ENCODE results near the gene PRPF6. TPM values are rescaled to one million over a fixed set of nuclear protein-coding genes. Genes with fewer than 3 reads are reported as not detected.

Gene PRPF6
- total and polyA plus RNA-seq, 2 of the 13 experiments (the other 11 are each of a cell fraction or from before 2014, with no cell fraction given), result 63.7 to 101 TPM

GRCh38 chr20:64050261-64051032 is 69.5 kb downstream of the PRPF6 start (continued):
- TF ChIP-seq ZBTB43 (CRISPR knock-in tag; conservative IDR thresholded peaks at IDR 0.05), result peak; percentile 87
- peak; percentile 67; the same call in 1 of the 2 replicates for TF ChIP-seq ZNF704 (CRISPR knock-in tag; IDR thresholded peaks at IDR 0.05; ENCODE audit: borderline replicate concordance)
- peak; percentile 69; the same call in 1 of the 2 replicates for TF ChIP-seq TP53 (CRISPR knock-in tag; conservative IDR thresholded peaks at IDR 0.05)
- peak; percentile 84 for TF ChIP-seq ZFY (CRISPR knock-in tag; IDR thresholded peaks at IDR 0.05)
- no peak for TF ChIP-seq KMT2A (CRISPR knock-in tag; IDR thresholded peaks at IDR 0.05)
- peak; percentile 10; the same call in 1 of the 2 replicates for TF ChIP-seq NFKBIZ (CRISPR knock-in tag; IDR thresholded peaks at IDR 0.05)
- 0 out of 2 replicates have a peak, but pooled peaks have one; percentile 17 for TF ChIP-seq RFX5 (IDR thresholded peaks at IDR 0.05; ENCODE audit: low read depth, low read length)
- no peak for TF ChIP-seq GRHL1 (CRISPR knock-in tag; conservative IDR thresholded peaks at IDR 0.05)
- TF ChIP-seq RBM39 (IDR thresholded peaks at IDR 0.05; ENCODE audit: low read depth, low read length, poor library complexity, severe bottlenecking), result no peak
- peak; percentile 75 for TF ChIP-seq PITX1 (CRISPR knock-in tag; IDR thresholded peaks at IDR 0.05)
- TF ChIP-seq NKX3-1 (CRISPR knock-in tag; IDR thresholded peaks at IDR 0.05), result peak; percentile 77
- no peak for TF ChIP-seq CSRNP2 (CRISPR knock-in tag; conservative IDR thresholded peaks at IDR 0.05; ENCODE audit: low read depth)
- no peak; the same call in 1 of the 2 replicates for TF ChIP-seq ZNF614 (CRISPR knock-in tag; IDR thresholded peaks at IDR 0.05; ENCODE audit: borderline replicate concordance)
- no peak for TF ChIP-seq WIZ (CRISPR knock-in tag; IDR thresholded peaks at IDR 0.05)
- TF ChIP-seq TERF1 (CRISPR knock-in tag; IDR thresholded peaks at IDR 0.05), result 0 out of 2 replicates have a peak, but pooled peaks have one; percentile 18
- TF ChIP-seq HMGXB3 (CRISPR knock-in tag; IDR thresholded peaks at IDR 0.05; ENCODE audit: borderline replicate concordance), result peak; percentile 37; the same call in 1 of the 2 replicates

Data from HepG2 (cell line).